GM12878 (cell line): ENCODE measurements around the gene CCNY.

Experiments
- ATF3 ChIP-seq: IDR thresholded peaks from 2 replicates; pipeline ENCODE4 v1.6.1; 2011; ENCODE audit warnings: low read depth, mild to moderate bottlenecking, low read length, moderate library complexity, borderline replicate concordance; ENCODE audit errors: extremely low read depth
- EZH2 ChIP-seq: IDR thresholded peaks from 2 replicates; pipeline ENCODE4 v1.6.1; 2012; ENCODE audit warnings: low read depth, mild to moderate bottlenecking, control low read depth, inconsistent platforms, low read length, borderline replicate concordance; ENCODE audit not compliant: control insufficient read depth
- HSF1 ChIP-seq: fragments of 150-350 bp; IDR thresholded peaks from 2 replicates; pipeline ENCODE4 v1.6.1; 2014; ENCODE audit warnings: mild to moderate bottlenecking, low read depth, low read length
- MLLT1 ChIP-seq: fragments of 450-650 bp; IDR thresholded peaks from 2 replicates; pipeline ENCODE4 v1.6.1; 2016; ENCODE audit warnings: mild to moderate bottlenecking
- MTA3 ChIP-seq: IDR thresholded peaks from 2 replicates; pipeline ENCODE4 v1.6.1; 2012; ENCODE audit warnings: low read length, inconsistent platforms, borderline replicate concordance
- POLR2A ChIP-seq: IDR thresholded peaks from 2 replicates; pipeline ENCODE4 v1.6.1; 2011; ENCODE audit warnings: low read depth, mild to moderate bottlenecking, low read length
- RAD21 ChIP-seq: IDR thresholded peaks from 2 replicates; pipeline ENCODE4 v1.6.1; 2011; ENCODE audit warnings: mild to moderate bottlenecking, low read depth, low read length, moderate library complexity; ENCODE audit not compliant: insufficient read depth
- RAD51 ChIP-seq: fragments of 450-650 bp; IDR thresholded peaks from 2 replicates; pipeline ENCODE4 v1.6.1; 2016; ENCODE audit warnings: moderate library complexity, mild to moderate bottlenecking, inconsistent platforms
- SIX5 ChIP-seq: IDR thresholded peaks from 2 replicates; pipeline ENCODE4 v1.6.1; 2011; ENCODE audit warnings: mild to moderate bottlenecking, low read depth, low read length, moderate library complexity; ENCODE audit not compliant: severe bottlenecking
- YBX1 ChIP-seq: fragments of 450-650 bp; IDR thresholded peaks from 2 replicates; pipeline ENCODE4 v1.6.1; 2016; ENCODE audit warnings: antibody characterized with exemption
- ZZZ3 ChIP-seq: IDR thresholded peaks from 2 replicates; pipeline ENCODE4 v1.6.1; 2011; ENCODE audit warnings: low read depth; ENCODE audit not compliant: control insufficient read depth, insufficient read length
- TF ChIP-seq, protein P1 (sequence below), 3 experiments: IDR thresholded peaks in 2 of 3; conservative IDR thresholded peaks in 1 of 3; 2 replicates each; pipeline ENCODE4 v1.5.1; 2011; ENCODE audit warnings: low read depth in 3 of 3, low read length in 3 of 3, mild to moderate bottlenecking in 3 of 3, control low read depth in 2 of 3, moderate library complexity in 2 of 3, inconsistent platforms in 1 of 3, mixed read lengths in 1 of 3; ENCODE audit not compliant: control insufficient read depth in 2 of 3, insufficient read depth in 1 of 3; ENCODE audit errors: extremely low read depth in 1 of 3

- TF ChIP-seq YBX1 (no peak), MTA3 (no peak), POLR2A (no peak), HSF1 (no peak), EZH2 (no peak), ZZZ3 (no peak), RAD51 (no peak), RAD21 (no peak), ATF3 (no peak), MLLT1 (no peak), SIX5 (no peak)
- TF ChIP-seq, protein P1, sequence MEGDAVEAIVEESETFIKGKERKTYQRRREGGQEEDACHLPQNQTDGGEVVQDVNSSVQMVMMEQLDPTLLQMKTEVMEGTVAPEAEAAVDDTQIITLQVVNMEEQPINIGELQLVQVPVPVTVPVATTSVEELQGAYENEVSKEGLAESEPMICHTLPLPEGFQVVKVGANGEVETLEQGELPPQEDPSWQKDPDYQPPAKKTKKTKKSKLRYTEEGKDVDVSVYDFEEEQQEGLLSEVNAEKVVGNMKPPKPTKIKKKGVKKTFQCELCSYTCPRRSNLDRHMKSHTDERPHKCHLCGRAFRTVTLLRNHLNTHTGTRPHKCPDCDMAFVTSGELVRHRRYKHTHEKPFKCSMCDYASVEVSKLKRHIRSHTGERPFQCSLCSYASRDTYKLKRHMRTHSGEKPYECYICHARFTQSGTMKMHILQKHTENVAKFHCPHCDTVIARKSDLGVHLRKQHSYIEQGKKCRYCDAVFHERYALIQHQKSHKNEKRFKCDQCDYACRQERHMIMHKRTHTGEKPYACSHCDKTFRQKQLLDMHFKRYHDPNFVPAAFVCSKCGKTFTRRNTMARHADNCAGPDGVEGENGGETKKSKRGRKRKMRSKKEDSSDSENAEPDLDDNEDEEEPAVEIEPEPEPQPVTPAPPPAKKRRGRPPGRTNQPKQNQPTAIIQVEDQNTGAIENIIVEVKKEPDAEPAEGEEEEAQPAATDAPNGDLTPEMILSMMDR (IDR thresholded peaks at IDR 0.05 in 2 of 3, conservative IDR thresholded peaks at IDR 0.05 in 1 of 3; ENCODE audit: control insufficient read depth in 2 of 3, extremely low read depth in 1 of 3, insufficient read depth in 1 of 3, low read depth in 3 of 3, low read length in 3 of 3) = no peak
Measured at GRCh38 chr10:35382096-35382495, 45.8 kb downstream of the CCNY start.
